HG02763 (cell line): ENCODE results near the gene TENM3.

Source experiments
- ATAC-seq: cut with Tn5 transposase; IDR thresholded peaks from one replicate; pipeline ENCODE4 v1.9.1; 2021; ENCODE audit warnings: mild to moderate bottlenecking, moderate library complexity; ENCODE audit not compliant: unreplicated experiment

Gene TENM3

GRCh38 chr4:182604161-182604622 is 361.0 kb downstream of the TENM3 start:
- ATAC-seq = no peak

GRCh38 chr4:182604953-182605352 is 361.8 kb downstream of the TENM3 start:
- no peak for ATAC-seq

GRCh38 chr4:182608525-182608924 is 365.3 kb downstream of the TENM3 start:
- ATAC-seq = no peak

- ATAC-seq = no peak
These were observed 373.3 kb downstream of the TENM3 start for GRCh38 chr4:182616476-182616875.

GRCh38 chr4:182619660-182620059 is 376.5 kb downstream of the TENM3 start:
- no peak for ATAC-seq

GRCh38 chr4:182620111-182620980 is 377.1 kb downstream of the TENM3 start:
- ATAC-seq = no peak

- ATAC-seq = no peak
These were observed 381.1 kb downstream of the TENM3 start for GRCh38 chr4:182624281-182624680.

- ATAC-seq = no peak
These were observed 382.0 kb downstream of the TENM3 start for GRCh38 chr4:182625193-182625592.

GRCh38 chr4:182627996-182628395 is 384.8 kb downstream of the TENM3 start:
- no peak for ATAC-seq

GRCh38 chr4:182628544-182628943 is 385.3 kb downstream of the TENM3 start:
- no peak for ATAC-seq

GRCh38 chr4:182629096-182629495 is 385.9 kb downstream of the TENM3 start:
- no peak for ATAC-seq

- no peak for ATAC-seq
These were observed 397.3 kb downstream of the TENM3 start for GRCh38 chr4:182640491-182640890.

- no peak for ATAC-seq
These were observed 397.7 kb downstream of the TENM3 start for GRCh38 chr4:182640932-182641331.

GRCh38 chr4:182642831-182643230 is 399.6 kb downstream of the TENM3 start:
- no peak for ATAC-seq

- ATAC-seq = no peak
These were observed 400.8 kb downstream of the TENM3 start for GRCh38 chr4:182643801-182644682.

GRCh38 chr4:182644683-182645050 is 401.5 kb downstream of the TENM3 start:
- no peak for ATAC-seq

- no peak for ATAC-seq
These were observed 402.3 kb downstream of the TENM3 start for GRCh38 chr4:182645511-182645910.

- no peak for ATAC-seq
These were observed 404.6 kb downstream of the TENM3 start for GRCh38 chr4:182647646-182648300.

GRCh38 chr4:182648766-182649165 is 405.6 kb downstream of the TENM3 start:
- no peak for ATAC-seq

GRCh38 chr4:182649698-182650477 is 406.7 kb downstream of the TENM3 start:
- no peak for ATAC-seq
